HG03196 (cell line): ENCODE results near the gene WDR31.
"Not testable (repeated sequence)": the region's sequence is repeated elsewhere in the genome, so short reads cannot be mapped to it uniquely, and the experiment has no call there.

Source experiments
- ATAC-seq: cut with Tn5 transposase; IDR thresholded peaks from one replicate; pipeline ENCODE4 v1.9.1; 2021; ENCODE audit not compliant: unreplicated experiment

The WDR31 gene

GRCh38 chr9:113298924-113299770 lies 40.9 kb downstream of the WDR31 start:
- ATAC-seq = no peak

DNA sequence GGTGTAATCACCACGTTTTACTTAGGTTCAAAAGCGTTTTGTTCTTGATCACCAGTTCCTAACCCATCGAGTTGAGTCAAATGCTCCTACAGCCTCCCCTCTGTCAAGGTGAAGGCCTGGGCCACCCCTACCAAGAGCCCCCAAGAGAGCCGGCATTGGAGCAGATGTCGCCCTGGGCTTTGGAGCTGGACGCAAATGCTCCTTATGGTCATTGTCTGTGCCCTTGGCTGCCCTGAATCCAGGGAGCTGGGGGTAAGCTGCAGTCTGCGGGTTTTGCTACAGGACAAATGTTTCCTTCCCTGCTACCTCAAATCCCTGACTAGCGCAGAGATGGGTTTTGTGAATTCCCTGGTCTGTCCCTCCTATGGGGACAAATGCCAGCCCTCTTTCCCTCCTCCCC lies 41.8 kb downstream of the WDR31 start:
- ATAC-seq = no peak

DNA sequence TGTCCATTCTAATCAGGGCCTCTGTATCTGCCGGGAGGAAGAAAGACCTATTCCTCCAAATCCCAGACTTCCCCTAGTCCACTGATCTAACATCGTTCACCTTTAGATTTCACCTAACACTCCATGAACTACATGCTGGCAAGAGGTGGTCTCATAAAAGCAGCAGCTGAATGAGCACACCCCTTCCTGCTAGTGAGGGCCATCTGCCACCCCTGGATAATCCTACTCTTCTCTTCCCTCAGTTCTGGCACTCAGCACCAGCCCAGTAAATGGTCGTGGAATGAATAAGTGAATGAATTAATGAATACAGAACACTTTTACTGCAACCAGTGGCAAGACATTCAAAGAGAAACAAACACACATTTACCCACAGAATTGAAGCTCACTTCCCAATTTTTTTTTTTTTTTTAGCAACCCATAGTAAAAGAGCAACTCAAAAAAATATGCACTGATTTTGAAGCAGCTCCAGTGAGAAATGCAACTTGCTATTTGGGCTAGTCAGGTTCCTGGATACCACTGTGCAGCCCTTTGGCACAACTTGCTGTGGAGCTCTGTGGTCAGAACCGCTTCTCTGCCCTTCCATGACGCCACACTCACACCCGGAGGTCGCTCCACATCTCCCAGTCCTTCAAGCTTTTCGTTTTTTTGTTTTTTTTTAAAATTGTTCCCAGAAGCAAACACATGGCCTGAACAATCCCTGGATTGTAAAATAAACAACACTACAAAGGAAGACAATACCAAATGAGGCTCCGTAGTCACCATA lies 43.1 kb downstream of the WDR31 start:
- ATAC-seq = no peak

- ATAC-seq = not testable (repeated sequence)
Measured at GRCh38 chr9:113296247-113296646, 43.8 kb downstream of the WDR31 start.

GRCh38 chr9:113293285-113293878 lies 46.7 kb downstream of the WDR31 start:
- no peak for ATAC-seq

DNA sequence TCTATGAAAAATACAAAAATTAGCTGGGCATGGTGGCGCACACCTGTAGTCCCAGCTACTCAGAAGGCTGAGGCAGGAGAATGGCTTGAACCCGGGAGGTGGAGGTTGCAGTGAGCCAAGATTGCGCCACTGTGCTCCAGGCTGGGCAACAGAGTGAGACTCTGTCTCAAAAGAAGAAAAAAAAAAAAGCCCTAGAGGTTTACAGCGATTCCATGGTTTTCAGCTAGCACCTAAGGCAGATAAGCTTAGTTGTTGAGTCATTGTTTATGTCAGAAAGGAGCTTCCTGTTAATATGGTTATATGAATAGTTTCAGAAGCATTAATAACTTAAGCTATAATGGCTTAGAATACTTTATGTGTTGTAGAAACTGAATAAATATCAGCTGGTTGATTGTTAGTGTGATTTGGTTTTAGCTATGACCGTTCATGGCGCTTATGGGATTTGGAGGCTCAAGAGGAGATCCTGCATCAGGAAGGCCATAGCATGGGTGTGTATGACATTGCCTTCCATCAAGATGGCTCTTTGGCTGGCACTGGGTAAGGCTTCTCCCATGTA lies 49.9 kb downstream of the WDR31 start:
- no peak for ATAC-seq

DNA sequence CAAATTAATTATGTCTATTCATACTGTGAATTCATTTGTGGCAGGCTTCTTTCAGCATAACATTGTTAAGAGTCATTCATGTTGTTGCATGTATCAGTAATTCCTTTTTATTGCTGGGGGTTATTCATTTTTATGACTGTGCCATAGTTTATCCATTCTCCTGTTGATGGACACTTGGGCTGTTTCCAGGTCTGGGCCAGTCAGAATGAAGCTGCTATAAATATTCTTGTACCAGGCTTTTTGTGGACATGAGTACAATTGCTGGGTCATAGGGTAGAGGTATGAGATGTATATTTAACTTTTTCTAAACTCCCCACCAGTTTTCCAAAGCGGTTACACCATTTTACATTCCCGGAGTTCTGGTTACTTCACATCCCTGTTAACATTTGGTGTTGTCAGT lies 51.0 kb downstream of the WDR31 start:
- no peak for ATAC-seq

DNA sequence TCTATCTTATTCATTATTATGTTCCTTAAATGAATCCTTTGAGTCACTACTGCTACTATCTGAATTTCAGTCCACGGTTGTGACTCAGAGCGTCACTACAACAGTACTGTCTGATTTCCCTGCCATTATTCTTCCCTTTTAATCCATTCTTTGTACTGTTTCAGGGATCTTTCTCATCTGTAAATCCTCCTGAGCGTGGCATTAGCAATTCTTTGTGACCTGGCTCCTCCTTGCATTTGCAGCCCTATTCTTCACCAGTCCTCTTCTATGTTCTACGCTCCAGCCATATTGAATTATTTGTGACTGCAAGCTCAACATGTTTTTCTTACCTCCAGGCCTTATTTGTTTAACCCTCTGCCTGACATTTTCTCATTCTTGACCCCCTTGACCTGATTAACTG lies 58.7 kb downstream of the WDR31 start:
- no peak for ATAC-seq

- no peak for ATAC-seq
Measured at GRCh38 chr9:113278840-113279239, 61.2 kb downstream of the WDR31 start.

- peak; percentile 97 for ATAC-seq
Measured at GRCh38 chr9:113275157-113276131, 64.6 kb downstream of the WDR31 start, which contains the start of the genes CDC26 and PRPF4. TSS of gene CDC26 (minus strand) at chr9:113275572. CDS start at chr9:113272507, 3,065 bp downstream. TSS of gene PRPF4 (plus strand) at chr9:113275658. CDS start at chr9:113275744, 86 bp downstream.

- ATAC-seq = peak; percentile 33
Measured at GRCh38 chr9:113274474-113275156, 65.5 kb downstream of the WDR31 start.

GRCh38 chr9:113269871-113270270 lies 70.2 kb downstream of the WDR31 start:
- ATAC-seq = no peak

DNA sequence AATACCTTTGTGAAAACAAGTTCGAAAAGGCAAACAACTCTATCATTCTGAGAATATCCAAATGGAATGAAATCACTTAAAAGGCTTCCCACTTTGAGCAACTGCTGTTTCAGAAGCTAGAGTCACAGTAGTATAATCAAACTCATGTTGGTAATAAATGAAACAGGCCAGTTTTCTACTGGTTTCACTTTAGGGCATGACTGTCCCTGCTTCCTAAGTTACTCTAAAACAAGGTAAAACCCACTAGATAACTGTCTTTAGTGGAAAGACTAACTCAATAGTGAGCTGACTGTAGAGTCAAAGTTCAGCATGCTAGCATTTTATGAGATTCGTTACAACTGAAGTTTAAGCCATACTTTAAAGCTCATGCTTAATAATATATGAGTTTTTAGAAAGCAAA lies 70.7 kb downstream of the WDR31 start:
- no peak for ATAC-seq

GRCh38 chr9:113267911-113268566 lies 72.0 kb downstream of the WDR31 start:
- no peak for ATAC-seq

GRCh38 chr9:113266174-113266573 lies 73.9 kb downstream of the WDR31 start:
- no peak for ATAC-seq
